IPS-15b (cell line): Measurements from ENCODE around the gene ADGRF5.
A peak's percentile ranks its signal among the peaks of the same experiment; 100 is the strongest.
"Not testable (repeated sequence)": the region's sequence is repeated elsewhere in the genome, so short reads cannot be mapped to it uniquely, and the experiment has no call there.

Source experiments
- H3K27me3 ChIP-seq: one replicate; pipeline ENCODE4 v1.6.1; 2013; ENCODE audit warnings: low read length; ENCODE audit not compliant: control insufficient read depth, insufficient read depth
- H3K36me3 ChIP-seq: one replicate; pipeline ENCODE4 v1.6.1; 2013; ENCODE audit warnings: low read length; ENCODE audit not compliant: control insufficient read depth, insufficient read depth
- H3K4me1 ChIP-seq: one replicate; pipeline ENCODE4 v1.6.1; 2013; ENCODE audit warnings: mild to moderate bottlenecking, low read length; ENCODE audit not compliant: control insufficient read depth, insufficient read depth
- H3K4me3 ChIP-seq: one replicate; pipeline ENCODE4 v1.5.1; 2013; ENCODE audit warnings: low read depth, low read length
- H3K9ac ChIP-seq: one replicate; pipeline ENCODE4 v1.6.1; 2013; ENCODE audit warnings: low read depth, mild to moderate bottlenecking, low read length
- H3K9me3 ChIP-seq: one replicate; pipeline ENCODE4 v1.6.1; 2013; ENCODE audit warnings: mild to moderate bottlenecking, low read length; ENCODE audit not compliant: control insufficient read depth, insufficient read depth

The ADGRF5 gene

DNA sequence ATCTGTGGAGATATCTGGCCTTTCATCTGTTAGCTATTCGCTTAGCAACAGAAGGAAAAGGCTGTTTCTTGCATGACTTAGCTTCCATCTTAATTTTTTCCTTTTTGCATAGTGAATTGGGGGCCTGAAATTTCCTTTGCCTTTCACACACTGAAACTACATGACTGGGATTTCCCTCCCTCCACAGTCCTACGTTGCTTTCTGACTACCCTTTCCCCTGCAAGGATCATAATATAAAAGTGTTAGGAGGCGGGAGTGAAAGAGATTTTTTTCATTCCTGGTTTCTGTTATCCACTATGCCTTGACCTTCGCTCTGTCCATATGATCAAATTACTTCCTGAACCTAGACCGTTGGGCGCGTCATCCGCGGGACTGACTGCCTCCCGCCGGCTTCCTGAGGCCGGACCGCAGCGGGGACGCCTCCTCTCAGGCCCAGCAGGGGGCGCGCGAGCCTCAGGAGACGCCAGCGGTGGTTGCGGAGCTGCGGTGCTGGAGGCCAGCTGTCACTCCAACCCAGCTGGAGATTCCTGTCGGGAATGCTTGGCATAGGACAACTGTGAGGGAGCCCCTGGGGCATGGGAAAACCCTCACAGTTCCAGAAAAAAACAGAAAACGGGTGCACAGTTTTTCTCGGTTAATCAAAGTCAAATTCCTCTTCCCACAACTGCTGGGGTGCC lies 72.9 kb downstream of the ADGRF5 start:
- Histone ChIP-seq H3K9ac (no peak overlapping the region), H3K27me3 (peaks cover 4% of the 10 kb centered on the region), H3K9me3 (no peaks in the 10 kb centered on the region), H3K4me3 (peak overlapping the region; percentile 35), H3K4me1 (no peaks in the 10 kb centered on the region), H3K36me3 (no peaks in the 10 kb centered on the region)

DNA sequence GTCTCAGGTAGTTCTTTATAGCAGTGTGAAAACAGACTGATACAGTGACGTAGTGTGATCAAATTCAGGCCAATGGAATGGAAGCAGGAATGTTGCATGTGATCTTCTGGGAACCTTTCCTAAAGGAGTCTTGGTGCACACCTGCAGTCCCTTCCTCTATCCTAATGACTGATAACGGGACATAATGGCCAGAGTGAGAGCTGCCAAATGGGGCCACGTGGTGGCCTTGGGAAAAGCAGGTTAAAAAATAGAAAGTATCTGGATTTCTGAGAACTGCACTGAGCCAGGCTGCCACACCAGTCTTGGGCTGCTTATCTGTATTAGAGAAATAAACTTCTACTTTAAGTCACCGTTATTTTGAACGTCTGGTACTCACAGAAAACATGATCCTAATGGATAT lies 76.6 kb downstream of the ADGRF5 start:
- no peaks in the 10 kb centered on the region for H3K36me3 ChIP-seq
- H3K4me1 ChIP-seq, result no peaks in the 10 kb centered on the region
- no peaks in the 10 kb centered on the region for H3K9me3 ChIP-seq
- H3K4me3 ChIP-seq, result no peak overlapping the region
- H3K9ac ChIP-seq, result no peak overlapping the region
- peaks cover 4% of the 10 kb centered on the region for H3K27me3 ChIP-seq

DNA sequence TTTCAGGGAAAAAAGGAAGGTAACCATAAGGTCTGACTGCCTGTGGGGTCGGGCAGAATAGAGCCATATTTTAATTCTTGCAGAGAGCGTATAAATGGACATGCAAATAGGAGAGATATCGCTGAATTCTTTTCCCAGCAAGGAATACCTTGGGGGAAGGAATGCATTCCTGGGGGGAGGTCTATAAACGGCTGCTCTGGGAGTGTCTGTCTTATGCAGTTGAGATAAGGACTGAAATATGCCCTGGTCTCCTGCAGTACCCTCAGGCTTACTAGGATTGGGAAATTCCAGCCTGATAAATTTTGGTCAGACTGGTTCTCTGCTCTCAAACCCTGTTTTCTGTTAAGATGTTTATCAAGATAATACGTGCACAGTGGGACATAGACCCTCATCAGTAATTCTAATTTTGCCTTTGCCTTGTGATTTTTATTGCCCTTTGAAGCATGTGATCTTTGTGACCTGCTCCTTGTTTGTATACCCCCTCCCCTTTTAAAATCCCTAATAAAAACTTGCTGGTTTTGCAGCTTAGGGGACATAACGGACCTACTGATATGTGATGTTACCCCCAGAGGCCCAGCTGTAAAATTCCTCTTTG lies 79.4 kb downstream of the ADGRF5 start:
- H3K4me1 ChIP-seq, H3K4me3 ChIP-seq, H3K9me3 ChIP-seq, H3K27me3 ChIP-seq, H3K9ac ChIP-seq, H3K36me3 ChIP-seq: not testable (repeated sequence)

DNA sequence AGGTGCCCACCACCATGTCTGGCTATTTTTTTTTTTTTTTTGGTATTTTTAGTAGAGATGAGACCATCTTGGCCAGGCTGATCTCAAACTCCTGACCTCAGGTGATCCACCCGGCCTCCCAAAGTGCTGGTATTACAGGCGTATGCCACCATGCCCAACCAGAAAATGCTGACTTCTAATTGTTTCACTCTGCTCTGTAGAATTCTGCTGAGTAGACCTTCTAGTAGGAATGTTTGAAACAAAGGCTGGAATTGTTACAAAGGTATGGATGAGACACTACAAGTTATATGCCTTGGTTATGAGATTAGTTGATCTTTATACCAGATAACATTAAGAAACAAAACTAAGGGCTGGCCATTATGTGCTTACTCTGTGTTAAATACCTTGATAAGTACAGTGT lies 83.7 kb downstream of the ADGRF5 start:
- H3K4me3 ChIP-seq, result no peak overlapping the region
- no peaks in the 10 kb centered on the region for H3K36me3 ChIP-seq
- no peaks in the 10 kb centered on the region for H3K4me1 ChIP-seq
- no peaks in the 10 kb centered on the region for H3K27me3 ChIP-seq
- no peaks in the 10 kb centered on the region for H3K9me3 ChIP-seq
- H3K9ac ChIP-seq, result no peak overlapping the region

DNA sequence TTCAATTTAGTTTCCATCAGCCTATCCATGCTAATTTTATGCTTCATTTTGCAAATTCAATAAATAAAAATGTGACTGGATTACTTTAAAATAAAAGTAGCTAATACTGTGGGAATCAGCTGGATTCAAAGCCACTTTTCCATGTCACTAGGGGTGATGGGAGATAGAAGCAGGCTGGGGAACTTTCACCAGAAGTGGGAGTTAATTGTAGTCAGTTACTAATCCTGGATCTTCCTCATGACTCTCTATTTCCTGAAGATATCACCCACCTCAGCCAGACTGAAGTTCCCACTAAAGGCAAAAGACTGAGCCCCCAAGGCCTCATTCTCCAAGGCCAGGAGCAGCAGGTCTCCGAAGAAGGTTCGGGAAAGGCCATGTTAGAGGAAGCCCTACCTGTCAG lies 86.7 kb downstream of the ADGRF5 start:
- H3K36me3 ChIP-seq, H3K4me3 ChIP-seq, H3K9ac ChIP-seq, H3K4me1 ChIP-seq, H3K9me3 ChIP-seq, H3K27me3 ChIP-seq: not testable (repeated sequence)

DNA sequence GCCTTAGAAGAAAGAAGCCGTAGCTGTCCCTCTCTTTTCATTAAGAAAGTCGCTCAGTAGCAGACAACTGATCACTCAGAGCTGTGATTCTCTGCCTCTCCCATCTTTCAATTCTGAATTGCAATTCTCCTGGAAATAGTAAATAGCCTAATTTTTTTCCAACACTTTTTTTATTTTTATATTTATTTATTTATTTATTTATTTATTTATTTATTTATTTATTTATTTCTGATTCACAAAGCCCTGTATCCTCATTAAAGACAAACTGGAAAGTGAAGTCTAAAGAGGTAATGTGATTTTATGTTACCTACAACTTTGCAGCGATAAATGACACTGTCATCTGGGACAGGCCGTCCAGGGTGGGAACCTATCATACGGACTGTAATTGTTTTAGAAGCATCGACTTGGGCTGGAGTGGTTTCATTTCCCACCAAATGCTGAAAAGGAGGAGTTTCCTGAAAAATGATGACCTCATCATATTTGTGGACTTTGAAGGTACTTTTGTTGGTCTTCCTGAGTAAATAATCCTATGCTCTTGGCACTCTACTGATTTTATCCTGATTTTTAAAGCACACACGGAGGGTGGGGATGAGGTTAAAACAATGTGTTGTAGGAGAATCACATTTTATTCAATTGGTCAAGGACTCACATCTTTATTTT lies 87.4 kb downstream of the ADGRF5 start:
- not testable (repeated sequence) for H3K4me3 ChIP-seq, H3K9ac ChIP-seq, H3K4me1 ChIP-seq, H3K27me3 ChIP-seq, H3K36me3 ChIP-seq, H3K9me3 ChIP-seq

DNA sequence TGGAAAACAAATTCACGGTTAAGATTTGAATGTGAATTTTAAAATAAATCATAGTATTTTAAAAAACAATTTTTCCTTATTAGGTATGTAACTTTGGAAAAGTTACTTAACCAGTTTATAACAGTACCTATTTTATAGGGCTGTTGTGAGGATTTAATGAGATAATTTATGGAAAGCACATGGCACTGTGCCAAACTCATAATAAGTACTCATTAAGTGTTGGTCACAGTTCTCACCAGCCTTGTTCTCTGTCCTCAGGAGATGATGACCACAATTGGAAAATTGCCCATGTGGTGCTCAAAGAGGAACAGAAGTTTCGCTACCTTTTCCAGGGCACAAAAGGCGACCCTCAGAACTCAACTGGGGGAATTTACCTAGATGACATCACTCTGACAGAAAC lies 88.9 kb downstream of the ADGRF5 start:
- Histone ChIP-seq H3K4me1 (no peaks in the 10 kb centered on the region), H3K9me3 (no peaks in the 10 kb centered on the region), H3K27me3 (no peaks in the 10 kb centered on the region), H3K36me3 (no peaks in the 10 kb centered on the region), H3K9ac (no peak overlapping the region), H3K4me3 (no peak overlapping the region)

DNA sequence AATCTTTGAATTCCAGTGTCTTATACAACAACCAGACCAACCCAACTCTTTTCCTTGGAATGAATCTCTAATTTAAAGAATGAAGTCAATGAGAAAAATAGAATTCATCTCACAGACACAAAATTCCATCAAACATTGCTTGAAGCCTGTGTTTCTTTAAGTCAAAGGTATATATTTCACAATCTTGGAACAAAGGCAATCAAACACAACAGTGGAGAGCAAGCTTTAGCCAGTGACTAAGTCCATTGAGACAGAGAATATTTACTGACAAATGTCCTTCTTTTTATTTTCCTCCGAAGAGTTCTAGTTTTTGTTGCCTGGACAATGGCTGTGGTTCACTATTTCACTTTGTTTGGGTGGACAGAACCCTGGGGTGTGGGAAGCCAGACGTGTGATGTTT lies 92.8 kb downstream of the ADGRF5 start:
- no peaks in the 10 kb centered on the region for H3K9me3 ChIP-seq
- H3K36me3 ChIP-seq, result no peaks in the 10 kb centered on the region
- H3K4me1 ChIP-seq, result no peaks in the 10 kb centered on the region
- no peak overlapping the region for H3K4me3 ChIP-seq
- no peak overlapping the region for H3K9ac ChIP-seq
- no peaks in the 10 kb centered on the region for H3K27me3 ChIP-seq

DNA sequence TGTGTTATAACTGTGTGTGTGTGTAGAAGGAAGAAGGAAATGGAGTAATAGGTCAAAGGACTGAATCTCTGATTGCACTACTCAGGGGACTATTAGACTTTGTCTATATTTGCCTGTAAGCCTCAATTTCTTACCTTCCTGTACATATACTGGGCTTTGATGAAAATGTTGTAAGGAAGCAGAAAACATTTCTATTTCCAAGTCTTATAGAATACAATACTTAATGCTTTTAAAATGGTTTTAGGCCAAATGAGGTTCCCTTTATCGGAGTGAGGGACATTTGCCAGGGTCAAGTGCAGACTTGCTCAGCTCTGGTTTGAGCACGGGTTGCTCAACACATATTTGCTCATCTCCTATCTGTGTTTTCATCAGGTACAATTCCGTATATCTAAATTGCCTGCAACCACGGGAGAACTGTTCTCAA lies 100.3 kb downstream of the ADGRF5 start:
- H3K36me3 ChIP-seq, result no peaks in the 10 kb centered on the region
- H3K4me3 ChIP-seq, result no peak overlapping the region
- H3K9ac ChIP-seq, result no peak overlapping the region
- no peaks in the 10 kb centered on the region for H3K9me3 ChIP-seq
- H3K4me1 ChIP-seq, result no peaks in the 10 kb centered on the region
- H3K27me3 ChIP-seq, result no peaks in the 10 kb centered on the region

DNA sequence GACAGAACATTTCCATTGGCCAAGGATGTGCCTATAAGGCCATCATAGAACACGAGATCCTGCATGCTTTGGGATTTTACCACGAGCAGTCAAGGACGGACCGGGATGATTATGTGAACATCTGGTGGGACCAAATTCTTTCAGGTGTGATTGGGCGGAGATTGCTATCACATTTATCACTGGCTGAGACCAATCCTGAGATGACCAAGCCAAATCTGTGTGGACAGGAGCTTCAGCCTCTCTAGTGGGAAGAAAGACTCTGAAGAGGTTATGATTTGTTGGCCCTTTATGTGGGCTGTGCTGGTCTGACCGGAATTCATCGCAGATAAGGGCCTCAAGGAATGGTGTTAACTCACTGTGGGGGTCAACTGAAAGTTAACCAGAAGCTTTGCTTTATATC lies 102.2 kb downstream of the ADGRF5 start:
- H3K27me3 ChIP-seq, result no peaks in the 10 kb centered on the region
- no peak overlapping the region for H3K9ac ChIP-seq
- H3K4me3 ChIP-seq, result no peak overlapping the region
- no peaks in the 10 kb centered on the region for H3K9me3 ChIP-seq
- no peaks in the 10 kb centered on the region for H3K36me3 ChIP-seq
- H3K4me1 ChIP-seq, result no peaks in the 10 kb centered on the region

DNA sequence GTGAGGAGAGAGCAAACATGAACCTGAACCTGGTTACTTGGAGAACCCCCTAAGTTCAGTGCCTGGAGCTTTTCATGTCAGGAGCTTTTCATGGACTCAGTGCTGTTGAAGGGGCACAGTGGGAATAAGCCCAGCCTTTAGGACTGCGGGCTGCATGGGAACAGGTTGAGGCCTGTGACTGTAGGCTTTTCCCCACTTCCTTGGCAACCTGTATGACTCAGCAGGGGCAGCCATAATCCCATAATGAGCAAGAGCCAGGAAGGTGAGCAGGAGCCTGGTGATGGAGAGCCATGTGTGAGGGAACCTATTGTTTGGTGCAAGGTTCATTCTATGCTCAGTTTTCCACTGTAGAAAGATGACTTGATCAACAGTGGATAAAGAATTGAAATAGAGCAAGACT lies 105.1 kb downstream of the ADGRF5 start:
- no peak overlapping the region for H3K9ac ChIP-seq
- no peaks in the 10 kb centered on the region for H3K27me3 ChIP-seq
- no peaks in the 10 kb centered on the region for H3K9me3 ChIP-seq
- H3K36me3 ChIP-seq, result no peaks in the 10 kb centered on the region
- H3K4me1 ChIP-seq, result no peaks in the 10 kb centered on the region
- H3K4me3 ChIP-seq, result no peak overlapping the region

DNA sequence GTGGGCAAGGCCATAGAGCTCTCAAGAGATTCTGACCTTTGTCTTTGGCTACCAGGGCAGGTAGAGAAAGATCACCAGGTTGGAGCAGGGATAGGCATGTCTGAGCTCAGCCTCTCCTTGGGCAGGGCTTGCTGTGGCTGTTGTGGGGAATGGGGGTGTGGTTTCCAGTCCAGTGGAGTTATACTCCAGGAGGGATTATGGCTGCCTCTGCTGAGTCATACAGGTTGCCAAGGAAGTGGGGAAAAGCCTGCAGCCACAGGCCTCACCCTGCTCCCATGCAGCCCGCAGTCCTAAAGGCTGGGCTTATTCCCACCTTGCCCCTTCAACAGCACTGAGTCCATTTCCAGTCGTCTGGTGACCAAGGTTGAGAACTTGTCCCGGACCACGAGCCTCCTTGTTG lies 106.6 kb downstream of the ADGRF5 start:
- Histone ChIP-seq H3K9me3 (no peaks in the 10 kb centered on the region), H3K36me3 (no peaks in the 10 kb centered on the region), H3K27me3 (no peaks in the 10 kb centered on the region), H3K4me1 (no peaks in the 10 kb centered on the region), H3K9ac (no peak overlapping the region), H3K4me3 (no peak overlapping the region)
